HCT116 (cell line): Measurements from ENCODE around the gene SMIM5. TPM values are rescaled to one million over a fixed set of nuclear protein-coding genes. Genes with fewer than 3 reads are reported as not detected.
"Not testable (repeated sequence)": the region's sequence is repeated elsewhere in the genome, so short reads cannot be mapped to it uniquely, and the experiment has no call there.

Source experiments
- ATAC-seq: fragments of 200-7000 bp; cut with Tn5 transposase; 2 replicates; pipeline ENCODE4 v1.9.1; 2020; ENCODE audit warnings: mild to moderate bottlenecking, moderate library complexity
- BruUV-seq: library from RNA; stranded (reverse); fragments of 400-500 nt; replicated peaks from 2 replicates; lab custom pipeline; 2021; lab: Mats Ljungman, UMichigan
- CTCF ChIA-PET: fragments of 300-600 bp; sonication (Branson Sonifier 250); formaldehyde crosslinking; loops from one replicate; lab custom pipeline; 2021; ENCODE audit warnings: antibody characterized with exemption; lab: Charles Lee
- POLR2A ChIA-PET: fragments of 300-600, 350-600 bp; sonication (Branson Sonifier 250); formaldehyde crosslinking; loops from one replicate; lab custom pipeline; 2021; ENCODE audit warnings: antibody characterized with exemption; lab: Charles Lee
- RAD21 ChIA-PET, 2 experiments: fragments of 300-600 bp; sonication (Branson Sonifier 250); formaldehyde crosslinking; loops; one replicate each; lab custom pipeline; 2023; ENCODE audit warnings: low total read pairs in 2 of 2; ENCODE audit not compliant: uncharacterized antibody in 2 of 2, unreplicated experiment in 2 of 2, low non-redundant PET in 1 of 2; lab: Charles Lee
- DNase-seq: peaks from one replicate; pipeline ENCODE4 v3.0.0-alpha.2; 2010; ENCODE audit warnings: low read depth, low spot score
- H2AFZ ChIP-seq: fragments of 200-600 bp; shearing (Covaris generic), sonication (generic); 2 replicates; pipeline ENCODE4 v1.6.1; 2017; ENCODE audit warnings: low read depth, mixed run types, mixed read lengths, antibody characterized with exemption, low read length; ENCODE audit not compliant: poor library complexity, severe bottlenecking
- H3K27ac ChIP-seq: 2 replicates; pipeline ENCODE4 v1.5.1; 2012; ENCODE audit warnings: low read depth, low read length
- H3K27me3 ChIP-seq: fragments of 200-600 bp; sonication (generic); 2 replicates; pipeline ENCODE4 v1.6.1; 2016; ENCODE audit warnings: mixed run types, low read length, mixed read lengths; ENCODE audit not compliant: insufficient read depth
- H3K36me3 ChIP-seq, 2 experiments: fragments of 200-500 bp in 1 of 2; fragments of 200-600 bp in 1 of 2; sonication (Bioruptor generic) in 1 of 2; sonication (generic) in 1 of 2; 2 replicates each; pipeline versions ENCODE4 v1.5.1 to v1.6.1; 2014 to 2016; ENCODE audit warnings: low read length in 2 of 2, inconsistent platforms in 1 of 2, mixed read lengths in 1 of 2, mixed run types in 1 of 2; ENCODE audit not compliant: insufficient read depth in 2 of 2, control insufficient read depth in 1 of 2
- H3K4me1 ChIP-seq, 2 experiments: fragments of 200-600 bp in 1 of 2; sonication (generic) in 1 of 2; 2 replicates each; pipeline versions ENCODE4 v1.5.1 to v1.6.1; 2012 to 2017; ENCODE audit warnings: low read length in 2 of 2, inconsistent platforms in 1 of 2, mild to moderate bottlenecking in 1 of 2, mixed read lengths in 1 of 2, mixed run types in 1 of 2, moderate library complexity in 1 of 2; ENCODE audit not compliant: insufficient read depth in 2 of 2, control insufficient read depth in 1 of 2
- H3K4me2 ChIP-seq: fragments of 200-600 bp; sonication (generic); 2 replicates; pipeline ENCODE4 v1.6.1; 2017; ENCODE audit warnings: mixed run types, low read length, mixed read lengths
- H3K4me3 ChIP-seq, 2 experiments: fragments of 200-600 bp in 1 of 2; sonication (generic) in 1 of 2; replicated peaks in 1 of 2; 2 replicates each; pipeline ENCODE4 v1.5.1; 2011 to 2016; ENCODE audit warnings: low read length in 2 of 2, control low read depth in 1 of 2, low read depth in 1 of 2, mild to moderate bottlenecking in 1 of 2, mixed read lengths in 1 of 2, mixed run types in 1 of 2
- H3K79me2 ChIP-seq: fragments of 200-600 bp; sonication (generic); 2 replicates; pipeline ENCODE4 v1.6.1; 2017; ENCODE audit warnings: mild to moderate bottlenecking, mixed run types, low read length, moderate library complexity, mixed read lengths; ENCODE audit not compliant: insufficient read depth
- H3K9ac ChIP-seq: fragments of 200-600 bp; sonication (generic); 2 replicates; pipeline ENCODE4 v1.6.1; 2016; ENCODE audit warnings: low read length, mixed read lengths
- H3K9me2 ChIP-seq: fragments of 200-600 bp; sonication (generic), shearing (Covaris generic); 2 replicates; pipeline ENCODE4 v1.6.1; 2017; ENCODE audit warnings: mixed run types, mild to moderate bottlenecking, moderate library complexity; ENCODE audit not compliant: insufficient read depth
- H3K9me3 ChIP-seq, 2 experiments: fragments of 200-500 bp in 1 of 2; fragments of 200-600 bp in 1 of 2; sonication (Bioruptor generic) in 1 of 2; sonication (generic) in 1 of 2; 2 replicates each; pipeline ENCODE4 v1.6.1; 2014 to 2017; ENCODE audit warnings: low read length in 2 of 2, mixed read lengths in 2 of 2, inconsistent platforms in 1 of 2, low read depth in 1 of 2, mild to moderate bottlenecking in 1 of 2, mixed run types in 1 of 2, moderate library complexity in 1 of 2; ENCODE audit not compliant: control insufficient read depth in 1 of 2, insufficient read depth in 1 of 2
- H4K20me1 ChIP-seq: fragments of 200-600 bp; sonication (generic), shearing (Covaris generic); 2 replicates; pipeline ENCODE4 v1.6.1; 2017; ENCODE audit warnings: mixed run types, mild to moderate bottlenecking, moderate library complexity; ENCODE audit not compliant: insufficient read depth
- CEBPB ChIP-seq: IDR thresholded peaks from 2 replicates; pipeline ENCODE4 v1.6.1; 2012; ENCODE audit warnings: low read depth
- ELF1 ChIP-seq: IDR thresholded peaks from 2 replicates; pipeline ENCODE4 v1.6.1; 2012; ENCODE audit warnings: low read depth, borderline replicate concordance
- EZH2 ChIP-seq: fragments of 200-600 bp; sonication (generic); IDR thresholded peaks from 2 replicates; pipeline ENCODE4 v1.6.1; 2017; ENCODE audit warnings: antibody characterized with exemption, mixed run types
- EZH2phosphoT487 ChIP-seq: fragments of 200-600 bp; IDR thresholded peaks from 2 replicates; pipeline ENCODE4 v1.6.1; 2018; ENCODE audit warnings: antibody characterized with exemption, borderline replicate concordance
- JUND ChIP-seq: IDR thresholded peaks from 2 replicates; pipeline ENCODE4 v1.6.1; 2012
- POLR2AphosphoS5 ChIP-seq: IDR thresholded peaks from 2 replicates; pipeline ENCODE4 v1.6.1; 2011; ENCODE audit warnings: mild to moderate bottlenecking, low read depth, low read length, moderate library complexity
- SIN3A ChIP-seq: IDR thresholded peaks from 2 replicates; pipeline ENCODE4 v1.6.1; 2012; ENCODE audit warnings: low read depth
- SP1 ChIP-seq: IDR thresholded peaks from 2 replicates; pipeline ENCODE4 v1.6.1; 2012; ENCODE audit warnings: low read depth
- TCF7L2 ChIP-seq: IDR thresholded peaks from 2 replicates; pipeline ENCODE4 v1.7.0; 2011; ENCODE audit warnings: borderline replicate concordance, inconsistent platforms; ENCODE audit not compliant: insufficient read depth, insufficient read length; ENCODE audit errors: extremely low read depth
- YY1 ChIP-seq: IDR thresholded peaks from 2 replicates; pipeline ENCODE4 v1.6.1; 2011; ENCODE audit warnings: low read length, low read depth, moderate library complexity, mild to moderate bottlenecking; ENCODE audit not compliant: insufficient replicate concordance; ENCODE audit errors: extremely low read depth
- ZBTB33 ChIP-seq: IDR thresholded peaks from 2 replicates; pipeline ENCODE4 v1.6.1; 2011; ENCODE audit warnings: mild to moderate bottlenecking, low read length, moderate library complexity; ENCODE audit not compliant: insufficient replicate concordance; ENCODE audit errors: extremely low read depth
- ZFX ChIP-seq: fragments of 450-650 bp; IDR thresholded peaks from 2 replicates; pipeline ENCODE4 v1.6.1; 2017
- intact Hi-C: fragments of 100-400 bp; cut with micrococcal nuclease; formaldehyde crosslinking; loops from 2 replicates; pipeline ENCODE4 v1.10.0; 2022
- total RNA-seq: library from RNA; stranded (reverse); gene quantifications from one replicate; pipeline ENCODE4 v1.2.1, GENCODE V29; 2021; ENCODE audit not compliant: unreplicated experiment

Gene SMIM5
- total RNA-seq, 1 experiment from 2014 or later = 0.12 TPM

DNA sequence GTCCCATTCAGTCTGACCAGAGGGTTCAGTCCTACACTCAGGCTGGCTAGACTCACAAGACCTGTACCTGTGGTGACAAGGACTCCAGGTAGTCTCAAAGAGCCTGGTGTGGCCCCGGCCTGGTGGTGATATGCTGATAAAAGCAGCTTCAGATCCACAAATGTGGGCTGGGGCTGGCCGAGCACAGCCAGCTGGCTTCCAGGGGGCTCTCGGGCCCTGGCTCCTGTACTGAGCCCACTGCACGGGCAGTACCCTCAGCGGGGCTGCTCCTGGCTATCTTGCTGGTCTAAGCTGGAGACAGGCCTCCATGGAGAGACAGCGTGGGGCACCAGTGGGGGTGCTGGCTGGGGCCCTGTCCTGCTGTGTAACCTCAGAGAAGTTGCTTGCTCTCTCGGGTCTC is 4.3 kb downstream of the SMIM5 start:
- no peak for TF ChIP-seq JUND
- TF ChIP-seq POLR2AphosphoS5 = no peak
- TF ChIP-seq ZFX = no peak
- TF ChIP-seq CEBPB = no peak
- no peak for TF ChIP-seq SIN3A
- no peak for TF ChIP-seq SP1
- no peak for TF ChIP-seq YY1
- no peak for TF ChIP-seq ELF1
- no peak for TF ChIP-seq ZBTB33
- TF ChIP-seq EZH2 = no peak
- TF ChIP-seq TCF7L2 = no peak
- no peak for TF ChIP-seq EZH2phosphoT487
- Histone ChIP-seq H3K9me3 (no peaks in the 10 kb centered on the region), H3K4me3 (no peak overlapping the region), H3K27ac (no peak overlapping the region), H3K36me3 (0 out of 4 replicates have a peak, but pooled peaks cover 0 to 3% of the 10 kb centered on the region in 2 experiments), H3K27me3 (no peaks in the 10 kb centered on the region), H3K4me2 (no peak overlapping the region), H3K4me1 (peaks cover 33 to 55% of the 10 kb centered on the region in 2 experiments), H3K79me2 (no peaks in the 10 kb centered on the region), H4K20me1 (no peaks in the 10 kb centered on the region), H2AFZ (no peak overlapping the region), H3K9me2 (no peaks in the 10 kb centered on the region), H3K9ac (no peak overlapping the region)
- ChIA-PET POLR2A (no interaction called here), RAD21 (interaction anchor here in 1 of 2 experiments (0.6 kb wide), 1 partner anchor 230 kb away, joined by 4 read pairs; no protein-coding TSS in a partner anchor), CTCF (interaction anchor here (0.7 to 2.3 kb wide), 2 partner anchors 37 to 111 kb away, joined by 3 to 9 read pairs; no protein-coding TSS in a partner anchor)
- intact Hi-C loops = no loop called here
- BruUV-seq = no TSS peak
- ATAC-seq (no peak), DNase-seq (no peak)

- RAD21 ChIA-PET, H3K4me2 ChIP-seq, H3K9ac ChIP-seq, H3K79me2 ChIP-seq, H4K20me1 ChIP-seq, H3K9me2 ChIP-seq, H3K9me3 ChIP-seq, H3K36me3 ChIP-seq, H3K27me3 ChIP-seq, DNase-seq, POLR2A ChIA-PET, H3K27ac ChIP-seq, BruUV-seq, intact Hi-C loops, H3K4me3 ChIP-seq, H2AFZ ChIP-seq, ATAC-seq: not testable (repeated sequence)
- CTCF ChIA-PET = interaction anchor here (1.0 to 2.3 kb wide), 2 partner anchors 37 to 110 kb away, joined by 4 to 9 read pairs; no protein-coding TSS in a partner anchor
- H3K4me1 ChIP-seq = peaks cover 36 to 55% of the 10 kb centered on the region in 2 experiments
These were observed 4.8 kb downstream of the SMIM5 start for GRCh38 chr17:75638039-75638438.
